Thymus (tissue), 11 donors: Measurements from ENCODE around the gene C1orf159. TPM values are rescaled to one million over a fixed set of nuclear protein-coding genes. Genes with fewer than 3 reads are reported as not detected.
"Not testable (repeated sequence)": the region's sequence is repeated elsewhere in the genome, so short reads cannot be mapped to it uniquely, and the experiment has no call there.

Experiments
- DNase-seq, 9 donors: peaks; one replicate each; pipeline ENCODE4 v3.0.0-alpha.2; 2013; ENCODE audit warnings: low spot score in 9 of 9, low read depth in 6 of 9, missing footprints in 1 of 9
- H3K27ac ChIP-seq, 2 donors: one replicate each; pipeline ENCODE4 v1.5.1; 2013; ENCODE audit warnings: control low read depth in 1 of 2, low read depth in 1 of 2, low read length in 1 of 2, mild to moderate bottlenecking in 1 of 2, moderate library complexity in 1 of 2
- H3K27me3 ChIP-seq, 2 donors: one replicate each; pipeline ENCODE4 v1.5.1; 2013; ENCODE audit warnings: low read length in 1 of 2; ENCODE audit not compliant: control insufficient read depth in 2 of 2, insufficient read depth in 1 of 2
- H3K36me3 ChIP-seq, 2 donors: one replicate each; pipeline ENCODE4 v1.5.1; 2013; ENCODE audit warnings: low read length in 1 of 2, mild to moderate bottlenecking in 1 of 2, moderate library complexity in 1 of 2; ENCODE audit not compliant: control insufficient read depth in 2 of 2, insufficient read depth in 2 of 2
- H3K4me1 ChIP-seq, 2 donors: one replicate each; pipeline ENCODE4 v1.5.1; 2013; ENCODE audit warnings: low read length in 2 of 2; ENCODE audit not compliant: control insufficient read depth in 2 of 2, insufficient read depth in 2 of 2
- H3K4me3 ChIP-seq, 2 donors: one replicate each; pipeline ENCODE4 v1.5.1; 2013; ENCODE audit warnings: low read length in 2 of 2, control low read depth in 1 of 2, mild to moderate bottlenecking in 1 of 2
- H3K9me3 ChIP-seq, 2 donors: one replicate each; pipeline ENCODE4 v1.5.1; 2013; ENCODE audit warnings: low read length in 1 of 2, mild to moderate bottlenecking in 1 of 2; ENCODE audit not compliant: control insufficient read depth in 2 of 2, insufficient read depth in 1 of 2
- WGBS: extraction: QIAGEN DNeasy Blood & Tissue Kit; methylation state at CpG from one replicate; pipeline ENCODE4 v1.1.7; 2013; 5-methylcytosine and 5-hydroxymethylcytosine counted together
- polyA plus RNA-seq: library from polyadenylated mRNA; stranded (reverse); fragments of 200-250 nt; gene quantifications from one replicate; pipeline ENCODE4 v1.2.3, GENCODE V29; 2013
- total RNA-seq: library from RNA; stranded (reverse); fragments of 120-200 nt; gene quantifications from one replicate; pipeline ENCODE4 v1.2.4, GENCODE V29; 2013
- donor health status: healthy.

C1orf159 gene
- total and polyA plus RNA-seq, 2 donors = 5.0 to 17.8 TPM

DNA sequence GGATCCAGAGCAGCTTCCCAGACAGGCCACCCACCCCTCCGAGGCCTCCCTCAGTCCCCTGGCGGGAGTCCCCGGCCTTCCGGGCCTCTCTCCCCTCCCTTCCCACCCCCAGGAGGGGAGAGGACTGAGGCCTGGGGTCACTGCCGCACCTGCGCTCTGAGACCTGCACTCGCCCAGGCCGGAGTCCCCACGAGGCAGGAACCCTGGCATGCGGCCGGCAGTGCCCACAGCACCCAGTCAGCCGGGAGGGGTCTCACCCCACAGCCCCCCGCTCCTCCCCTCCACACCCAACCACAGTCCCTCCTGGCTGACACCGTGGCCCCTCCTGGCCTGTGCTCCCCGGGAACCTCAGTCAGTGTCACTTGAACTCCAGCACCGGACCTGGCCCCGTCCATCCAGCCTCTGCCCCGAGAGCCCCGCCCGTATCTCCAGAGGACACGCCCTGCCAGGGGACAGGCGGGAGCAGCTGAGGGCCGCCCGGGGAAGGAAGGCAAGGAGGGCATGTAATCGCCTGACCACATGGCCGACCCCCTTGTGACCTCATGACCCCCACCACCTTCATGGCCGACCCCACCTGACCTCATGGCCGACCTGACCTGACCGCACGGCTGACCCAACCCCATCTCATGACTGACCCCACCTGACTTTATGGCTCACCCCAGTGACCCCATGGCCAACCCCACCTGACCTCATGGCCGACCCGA, 29.1 kb upstream of the C1orf159 start:
- peaks cover 0 to 2% of the 10 kb centered on the region in 2 donors for H3K27me3 ChIP-seq
- 62% methylated on average over 32 of the region's 32 CpGs for WGBS
- H3K27ac ChIP-seq = peak overlapping the region; percentile 97
- no peak for DNase-seq
- no peaks in the 10 kb centered on the region for H3K36me3 ChIP-seq
- peak overlapping the region; percentile 8 to 29 for H3K4me3 ChIP-seq
- peaks cover 28 to 49% of the 10 kb centered on the region in 2 donors for H3K4me1 ChIP-seq
- no peaks in the 10 kb centered on the region for H3K9me3 ChIP-seq

DNA sequence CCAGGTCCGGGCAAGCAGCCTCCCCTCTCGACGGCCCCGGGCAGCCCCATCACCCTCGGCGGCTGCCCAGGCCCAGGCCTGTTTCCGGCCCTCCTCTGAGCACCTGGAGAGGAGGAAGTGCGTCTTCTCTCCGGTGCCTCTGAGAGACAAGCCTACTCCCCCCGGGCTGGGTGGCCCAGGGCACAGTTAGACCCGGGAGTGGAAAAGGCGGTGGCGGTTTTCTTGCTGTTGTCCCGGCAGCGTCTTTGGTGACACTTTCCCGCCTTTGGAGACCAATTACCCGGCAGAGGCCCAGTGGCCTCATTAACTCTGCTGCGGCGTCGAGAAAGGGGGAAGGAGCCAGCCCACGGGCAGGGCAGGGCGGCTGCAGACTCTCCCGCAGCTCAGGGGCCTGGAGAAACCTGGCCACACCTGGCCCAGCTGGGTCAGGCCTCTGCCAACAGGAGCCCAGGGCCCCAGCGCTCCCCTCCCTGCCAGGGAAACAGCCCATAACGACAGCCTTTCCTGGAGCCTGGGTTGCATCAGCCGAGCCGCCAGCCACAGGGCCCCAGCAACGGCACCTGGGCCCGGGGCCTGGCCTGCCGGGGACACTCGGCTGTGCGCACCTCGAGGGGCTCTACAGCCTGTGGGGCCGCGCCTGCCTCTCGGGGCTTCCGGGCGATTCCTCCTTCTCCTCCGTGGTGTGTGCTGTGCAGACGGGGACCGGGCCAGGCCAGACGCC, 28.4 kb upstream of the C1orf159 start:
- peak in 6 of 9 donors; percentile 46 to 87 (median 70) for DNase-seq
- H3K4me3 ChIP-seq = peak overlapping the region; percentile 8 to 29

DNA sequence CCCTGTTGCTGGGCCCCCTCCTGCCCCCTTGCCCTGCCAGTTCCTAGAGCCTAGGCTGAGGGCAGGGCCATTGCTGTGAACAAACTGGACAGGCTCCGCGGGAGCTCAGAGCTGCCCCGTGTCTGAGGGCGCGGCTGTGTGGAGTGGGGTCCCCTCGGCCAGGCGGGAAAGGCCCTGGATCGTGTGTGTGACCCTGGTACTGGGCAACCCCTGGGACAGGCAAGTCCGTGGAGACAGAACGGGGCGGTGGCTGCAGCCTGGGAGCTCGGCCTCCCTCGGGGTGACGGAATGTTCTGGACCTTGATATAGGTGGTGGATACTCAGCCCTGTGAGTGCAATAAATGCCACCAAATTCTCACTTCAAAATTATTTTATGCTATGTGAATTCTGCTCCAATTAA, 27.7 kb upstream of the C1orf159 start:
- peaks cover 28 to 45% of the 10 kb centered on the region in 2 donors for H3K4me1 ChIP-seq
- no peaks in the 10 kb centered on the region for H3K36me3 ChIP-seq
- 95% methylated on average over 14 of the region's 14 CpGs for WGBS
- no peak overlapping the region for H3K4me3 ChIP-seq
- peak overlapping the region; percentile 97 for H3K27ac ChIP-seq
- peaks cover 0 to 2% of the 10 kb centered on the region in 2 donors for H3K9me3 ChIP-seq
- H3K27me3 ChIP-seq = peaks cover 0 to 2% of the 10 kb centered on the region in 2 donors
- DNase-seq = no peak

More for the DNA sequence above, 28.4 kb upstream of the C1orf159 start:
- WGBS = 4% methylated on average over 42 of the region's 42 CpGs
- Histone ChIP-seq H3K27ac (peak overlapping the region; percentile 97), H3K4me1 (peaks cover 28 to 45% of the 10 kb centered on the region in 2 donors), H3K36me3 (no peaks in the 10 kb centered on the region), H3K9me3 (no peaks in the 10 kb centered on the region), H3K27me3 (peaks cover 0 to 2% of the 10 kb centered on the region in 2 donors)

DNA sequence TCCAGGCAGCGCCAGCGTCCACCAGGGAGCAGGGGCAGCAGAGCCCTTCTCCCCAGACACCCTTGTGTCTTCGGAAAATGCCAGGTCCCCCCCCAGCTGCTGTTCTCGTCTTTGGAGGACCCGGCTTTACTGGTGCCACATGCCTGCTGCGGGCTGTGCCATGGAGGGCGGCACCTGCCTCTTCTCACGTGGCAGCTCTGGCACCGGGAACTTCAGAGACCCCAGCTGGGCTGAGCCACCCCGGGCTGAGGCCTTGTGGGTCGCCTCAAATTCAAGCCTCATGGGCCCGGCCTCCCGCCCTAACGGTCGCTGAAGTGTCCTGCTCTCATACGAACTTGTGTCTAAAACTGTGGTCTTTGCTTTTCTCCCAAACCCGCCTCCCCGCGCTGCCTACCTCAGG, 27.0 kb upstream of the C1orf159 start:
- Histone ChIP-seq H3K9me3 (peaks cover 0 to 2% of the 10 kb centered on the region in 2 donors), H3K4me3 (no peak overlapping the region), H3K27ac (peak overlapping the region; percentile 66 to 97), H3K4me1 (peaks cover 30 to 50% of the 10 kb centered on the region in 2 donors), H3K27me3 (peaks cover 0 to 3% of the 10 kb centered on the region in 2 donors), H3K36me3 (no peaks in the 10 kb centered on the region)
- WGBS = 42% methylated on average over 19 of the region's 19 CpGs
- DNase-seq = peak in 1 of 9 donors; percentile 58

DNA sequence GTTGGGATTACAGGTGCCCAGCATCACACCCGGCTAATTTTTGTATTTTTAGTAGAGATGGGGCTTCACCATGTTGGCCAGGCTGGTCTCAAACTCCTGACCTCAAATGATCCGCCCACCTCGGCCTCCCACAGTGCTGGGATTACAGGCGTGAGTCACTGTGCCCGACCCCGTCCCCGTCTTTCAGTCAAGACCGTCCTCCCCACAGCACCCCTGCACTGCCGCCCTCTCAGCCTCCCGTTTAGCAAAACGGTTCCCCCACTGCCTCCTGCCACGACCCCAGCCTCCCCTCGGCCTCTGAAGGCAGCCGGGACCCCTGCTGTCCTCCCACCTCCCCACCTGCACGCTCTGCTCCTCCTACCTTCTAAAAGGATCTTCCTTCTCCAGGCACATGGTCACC, 26.5 kb upstream of the C1orf159 start:
- Histone ChIP-seq H3K27ac (peak overlapping the region in 1 of 2 donors; percentile 97), H3K4me1 (peaks cover 32 to 54% of the 10 kb centered on the region in 2 donors)
- 89% methylated on average over 15 of the region's 15 CpGs for whole genome bisulfite sequencing
- H3K9me3 ChIP-seq, H3K27me3 ChIP-seq, H3K4me3 ChIP-seq, H3K36me3 ChIP-seq, DNase-seq: not testable (repeated sequence)

DNA sequence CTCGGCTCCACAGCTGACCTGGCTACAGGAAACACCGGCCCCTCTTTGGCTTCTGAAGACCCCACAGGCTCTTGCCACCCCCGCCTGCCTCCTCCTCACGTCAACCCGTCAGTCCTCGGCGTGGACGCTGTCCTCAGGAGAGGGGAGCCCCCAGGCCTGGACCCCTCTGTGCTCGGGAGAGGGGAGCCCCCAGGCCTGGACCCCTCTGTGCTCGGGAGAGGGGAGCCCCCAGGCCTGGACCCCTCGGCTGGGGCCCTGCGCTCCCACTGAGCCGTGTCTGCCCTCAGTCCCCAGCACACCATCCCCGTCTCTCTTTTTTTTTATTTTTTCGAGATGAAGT, 26.0 kb upstream of the C1orf159 start:
- Histone ChIP-seq H3K4me3 (no peak overlapping the region), H3K4me1 (peaks cover 33 to 58% of the 10 kb centered on the region in 2 donors), H3K36me3 (no peaks in the 10 kb centered on the region), H3K27ac (no peak overlapping the region), H3K27me3 (peaks cover 0 to 5% of the 10 kb centered on the region in 2 donors), H3K9me3 (peaks cover 0 to 2% of the 10 kb centered on the region in 2 donors)
- DNase-seq = no peak
- WGBS = 92% methylated on average over 15 of the region's 15 CpGs

DNA sequence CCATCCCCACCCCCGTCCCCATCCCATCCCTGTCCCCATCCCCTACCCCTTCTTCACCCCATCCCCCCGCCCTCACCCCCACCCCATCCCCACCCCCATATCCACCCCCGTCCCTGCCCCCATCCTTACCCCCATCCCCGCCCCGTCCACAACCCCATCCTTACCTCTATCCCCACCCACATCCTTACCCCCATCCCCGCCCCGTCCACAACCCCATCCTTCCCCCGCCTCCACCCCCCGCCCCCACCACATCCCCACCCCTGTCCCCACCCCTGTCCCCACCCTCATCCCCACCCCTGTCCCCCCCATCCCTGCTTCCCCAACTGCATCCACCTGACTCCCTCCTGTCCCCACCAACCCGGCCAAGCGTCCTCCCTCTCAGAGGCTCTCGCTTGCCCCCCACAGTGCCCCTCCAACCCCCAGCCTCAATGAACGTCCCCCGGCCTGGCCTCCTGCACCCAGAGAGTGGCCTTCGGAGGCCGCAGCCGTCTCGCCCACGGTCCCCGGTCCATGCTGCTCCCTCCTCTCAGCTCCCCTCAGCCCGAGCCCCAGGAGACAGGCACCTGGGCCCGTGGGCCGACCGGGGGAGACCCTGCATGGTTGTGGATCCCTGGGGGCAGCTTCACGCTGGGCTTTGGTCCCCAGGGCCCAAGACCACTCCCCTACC, 25.5 kb upstream of the C1orf159 start:
- no peak for DNase-seq
- no peak overlapping the region for H3K4me3 ChIP-seq
- peaks cover 0 to 9% of the 10 kb centered on the region in 2 donors for H3K27me3 ChIP-seq
- no peaks in the 10 kb centered on the region for H3K36me3 ChIP-seq
- WGBS = 91% methylated on average over 25 of the region's 25 CpGs
- peaks cover 38 to 62% of the 10 kb centered on the region in 2 donors for H3K4me1 ChIP-seq
- H3K9me3 ChIP-seq = peaks cover 0 to 2% of the 10 kb centered on the region in 2 donors
- no peak overlapping the region for H3K27ac ChIP-seq

DNA sequence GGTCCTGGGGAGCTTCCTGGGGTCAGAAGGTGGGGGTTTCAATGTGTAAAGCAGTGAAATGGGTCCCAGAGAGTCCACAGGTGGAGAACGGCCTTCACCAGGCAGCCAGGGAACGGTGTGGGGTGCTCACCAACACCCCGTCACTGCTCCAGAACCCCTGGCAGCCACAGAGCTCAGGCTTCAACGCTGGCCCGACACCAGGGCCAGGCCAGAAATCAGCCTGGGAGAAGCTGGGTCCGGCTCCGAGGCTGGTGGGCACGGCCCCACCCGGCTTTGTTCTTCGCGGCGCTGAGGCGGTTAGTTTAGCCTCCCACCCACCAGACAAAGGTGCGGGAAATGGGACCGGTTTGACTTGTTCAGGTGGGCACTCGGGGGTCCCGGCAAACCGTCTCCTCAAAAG, 24.8 kb upstream of the C1orf159 start:
- Histone ChIP-seq H3K36me3 (no peaks in the 10 kb centered on the region), H3K27ac (no peak overlapping the region), H3K9me3 (peaks cover 0 to 2% of the 10 kb centered on the region in 2 donors), H3K4me3 (no peak overlapping the region), H3K4me1 (peaks cover 44 to 63% of the 10 kb centered on the region in 2 donors), H3K27me3 (peaks cover 0 to 14% of the 10 kb centered on the region in 2 donors)
- no peak for DNase-seq
- 85% methylated on average over 18 of the region's 18 CpGs for WGBS
